ENCODE results near the gene RNF225.

DNA sequence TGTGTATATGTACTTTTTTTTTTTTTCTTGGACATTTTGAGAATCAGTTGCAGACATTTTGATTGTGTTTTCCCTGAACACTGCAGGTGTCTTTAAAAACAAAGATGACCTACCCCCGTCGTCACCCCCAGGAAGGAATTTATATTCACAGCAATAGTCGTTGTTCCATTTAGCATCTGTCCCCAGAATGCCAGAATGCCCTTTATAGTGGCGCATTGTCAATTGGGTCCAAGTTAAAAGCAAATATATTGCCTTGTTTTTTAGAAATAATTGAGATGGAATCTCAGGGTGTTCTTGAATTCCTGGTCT, 1.8 kb upstream of the RNF225 start:
- TF ChIP-seq, protein P1, sequence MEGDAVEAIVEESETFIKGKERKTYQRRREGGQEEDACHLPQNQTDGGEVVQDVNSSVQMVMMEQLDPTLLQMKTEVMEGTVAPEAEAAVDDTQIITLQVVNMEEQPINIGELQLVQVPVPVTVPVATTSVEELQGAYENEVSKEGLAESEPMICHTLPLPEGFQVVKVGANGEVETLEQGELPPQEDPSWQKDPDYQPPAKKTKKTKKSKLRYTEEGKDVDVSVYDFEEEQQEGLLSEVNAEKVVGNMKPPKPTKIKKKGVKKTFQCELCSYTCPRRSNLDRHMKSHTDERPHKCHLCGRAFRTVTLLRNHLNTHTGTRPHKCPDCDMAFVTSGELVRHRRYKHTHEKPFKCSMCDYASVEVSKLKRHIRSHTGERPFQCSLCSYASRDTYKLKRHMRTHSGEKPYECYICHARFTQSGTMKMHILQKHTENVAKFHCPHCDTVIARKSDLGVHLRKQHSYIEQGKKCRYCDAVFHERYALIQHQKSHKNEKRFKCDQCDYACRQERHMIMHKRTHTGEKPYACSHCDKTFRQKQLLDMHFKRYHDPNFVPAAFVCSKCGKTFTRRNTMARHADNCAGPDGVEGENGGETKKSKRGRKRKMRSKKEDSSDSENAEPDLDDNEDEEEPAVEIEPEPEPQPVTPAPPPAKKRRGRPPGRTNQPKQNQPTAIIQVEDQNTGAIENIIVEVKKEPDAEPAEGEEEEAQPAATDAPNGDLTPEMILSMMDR (IDR thresholded peaks at IDR 0.05): no peak
- TF ChIP-seq ZNF317 (CRISPR knock-in tag; IDR thresholded peaks at IDR 0.05; ENCODE audit: borderline replicate concordance, low read depth) (no peak), CREB1 (CRISPR knock-in tag; IDR thresholded peaks at IDR 0.05) (no peak), FOXK1 (CRISPR knock-in tag; IDR thresholded peaks at IDR 0.05) (no peak), NR1H2 (CRISPR knock-in tag; IDR thresholded peaks at IDR 0.05) (no peak), SP1 (CRISPR knock-in tag; conservative IDR thresholded peaks at IDR 0.05) (no peak)
- TF ChIP-seq, protein P2, sequence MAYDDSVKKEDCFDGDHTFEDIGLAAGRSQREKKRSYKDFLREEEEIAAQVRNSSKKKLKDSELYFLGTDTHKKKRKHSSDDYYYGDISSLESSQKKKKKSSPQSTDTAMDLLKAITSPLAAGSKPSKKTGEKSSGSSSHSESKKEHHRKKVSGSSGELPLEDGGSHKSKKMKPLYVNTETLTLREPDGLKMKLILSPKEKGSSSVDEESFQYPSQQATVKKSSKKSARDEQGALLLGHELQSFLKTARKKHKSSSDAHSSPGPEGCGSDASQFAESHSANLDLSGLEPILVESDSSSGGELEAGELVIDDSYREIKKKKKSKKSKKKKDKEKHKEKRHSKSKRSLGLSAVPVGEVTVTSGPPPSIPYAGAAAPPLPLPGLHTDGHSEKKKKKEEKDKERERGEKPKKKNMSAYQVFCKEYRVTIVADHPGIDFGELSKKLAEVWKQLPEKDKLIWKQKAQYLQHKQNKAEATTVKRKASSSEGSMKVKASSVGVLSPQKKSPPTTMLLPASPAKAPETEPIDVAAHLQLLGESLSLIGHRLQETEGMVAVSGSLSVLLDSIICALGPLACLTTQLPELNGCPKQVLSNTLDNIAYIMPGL (CRISPR knock-in tag; IDR thresholded peaks at IDR 0.05): no peak
- TF ChIP-seq, protein P3, sequence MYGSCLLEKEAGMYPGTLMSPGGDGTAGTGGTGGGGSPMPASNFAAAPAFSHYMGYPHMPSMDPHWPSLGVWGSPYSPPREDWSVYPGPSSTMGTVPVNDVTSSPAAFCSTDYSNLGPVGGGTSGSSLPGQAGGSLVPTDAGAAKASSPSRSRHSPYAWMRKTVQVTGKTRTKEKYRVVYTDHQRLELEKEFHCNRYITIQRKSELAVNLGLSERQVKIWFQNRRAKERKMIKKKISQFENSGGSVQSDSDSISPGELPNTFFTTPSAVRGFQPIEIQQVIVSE (CRISPR knock-in tag; IDR thresholded peaks at IDR 0.05; ENCODE audit: borderline replicate concordance): no peak
- TF ChIP-seq, protein P4, sequence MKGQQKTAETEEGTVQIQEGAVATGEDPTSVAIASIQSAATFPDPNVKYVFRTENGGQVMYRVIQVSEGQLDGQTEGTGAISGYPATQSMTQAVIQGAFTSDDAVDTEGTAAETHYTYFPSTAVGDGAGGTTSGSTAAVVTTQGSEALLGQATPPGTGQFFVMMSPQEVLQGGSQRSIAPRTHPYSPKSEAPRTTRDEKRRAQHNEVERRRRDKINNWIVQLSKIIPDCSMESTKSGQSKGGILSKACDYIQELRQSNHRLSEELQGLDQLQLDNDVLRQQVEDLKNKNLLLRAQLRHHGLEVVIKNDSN (CRISPR knock-in tag; IDR thresholded peaks at IDR 0.05): no peak
- TF ChIP-seq, protein P5, sequence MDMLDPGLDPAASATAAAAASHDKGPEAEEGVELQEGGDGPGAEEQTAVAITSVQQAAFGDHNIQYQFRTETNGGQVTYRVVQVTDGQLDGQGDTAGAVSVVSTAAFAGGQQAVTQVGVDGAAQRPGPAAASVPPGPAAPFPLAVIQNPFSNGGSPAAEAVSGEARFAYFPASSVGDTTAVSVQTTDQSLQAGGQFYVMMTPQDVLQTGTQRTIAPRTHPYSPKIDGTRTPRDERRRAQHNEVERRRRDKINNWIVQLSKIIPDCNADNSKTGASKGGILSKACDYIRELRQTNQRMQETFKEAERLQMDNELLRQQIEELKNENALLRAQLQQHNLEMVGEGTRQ (CRISPR knock-in tag; IDR thresholded peaks at IDR 0.05): no peak
- TF ChIP-seq, protein P6, sequence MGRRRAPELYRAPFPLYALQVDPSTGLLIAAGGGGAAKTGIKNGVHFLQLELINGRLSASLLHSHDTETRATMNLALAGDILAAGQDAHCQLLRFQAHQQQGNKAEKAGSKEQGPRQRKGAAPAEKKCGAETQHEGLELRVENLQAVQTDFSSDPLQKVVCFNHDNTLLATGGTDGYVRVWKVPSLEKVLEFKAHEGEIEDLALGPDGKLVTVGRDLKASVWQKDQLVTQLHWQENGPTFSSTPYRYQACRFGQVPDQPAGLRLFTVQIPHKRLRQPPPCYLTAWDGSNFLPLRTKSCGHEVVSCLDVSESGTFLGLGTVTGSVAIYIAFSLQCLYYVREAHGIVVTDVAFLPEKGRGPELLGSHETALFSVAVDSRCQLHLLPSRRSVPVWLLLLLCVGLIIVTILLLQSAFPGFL (CRISPR knock-in tag; IDR thresholded peaks at IDR 0.05; ENCODE audit: borderline replicate concordance): no peak
- TF ChIP-seq, protein P7, sequence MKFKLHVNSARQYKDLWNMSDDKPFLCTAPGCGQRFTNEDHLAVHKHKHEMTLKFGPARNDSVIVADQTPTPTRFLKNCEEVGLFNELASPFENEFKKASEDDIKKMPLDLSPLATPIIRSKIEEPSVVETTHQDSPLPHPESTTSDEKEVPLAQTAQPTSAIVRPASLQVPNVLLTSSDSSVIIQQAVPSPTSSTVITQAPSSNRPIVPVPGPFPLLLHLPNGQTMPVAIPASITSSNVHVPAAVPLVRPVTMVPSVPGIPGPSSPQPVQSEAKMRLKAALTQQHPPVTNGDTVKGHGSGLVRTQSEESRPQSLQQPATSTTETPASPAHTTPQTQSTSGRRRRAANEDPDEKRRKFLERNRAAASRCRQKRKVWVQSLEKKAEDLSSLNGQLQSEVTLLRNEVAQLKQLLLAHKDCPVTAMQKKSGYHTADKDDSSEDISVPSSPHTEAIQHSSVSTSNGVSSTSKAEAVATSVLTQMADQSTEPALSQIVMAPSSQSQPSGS (CRISPR knock-in tag; IDR thresholded peaks at IDR 0.05; ENCODE audit: borderline replicate concordance, low read depth): no peak
- TF ChIP-seq, protein P8, sequence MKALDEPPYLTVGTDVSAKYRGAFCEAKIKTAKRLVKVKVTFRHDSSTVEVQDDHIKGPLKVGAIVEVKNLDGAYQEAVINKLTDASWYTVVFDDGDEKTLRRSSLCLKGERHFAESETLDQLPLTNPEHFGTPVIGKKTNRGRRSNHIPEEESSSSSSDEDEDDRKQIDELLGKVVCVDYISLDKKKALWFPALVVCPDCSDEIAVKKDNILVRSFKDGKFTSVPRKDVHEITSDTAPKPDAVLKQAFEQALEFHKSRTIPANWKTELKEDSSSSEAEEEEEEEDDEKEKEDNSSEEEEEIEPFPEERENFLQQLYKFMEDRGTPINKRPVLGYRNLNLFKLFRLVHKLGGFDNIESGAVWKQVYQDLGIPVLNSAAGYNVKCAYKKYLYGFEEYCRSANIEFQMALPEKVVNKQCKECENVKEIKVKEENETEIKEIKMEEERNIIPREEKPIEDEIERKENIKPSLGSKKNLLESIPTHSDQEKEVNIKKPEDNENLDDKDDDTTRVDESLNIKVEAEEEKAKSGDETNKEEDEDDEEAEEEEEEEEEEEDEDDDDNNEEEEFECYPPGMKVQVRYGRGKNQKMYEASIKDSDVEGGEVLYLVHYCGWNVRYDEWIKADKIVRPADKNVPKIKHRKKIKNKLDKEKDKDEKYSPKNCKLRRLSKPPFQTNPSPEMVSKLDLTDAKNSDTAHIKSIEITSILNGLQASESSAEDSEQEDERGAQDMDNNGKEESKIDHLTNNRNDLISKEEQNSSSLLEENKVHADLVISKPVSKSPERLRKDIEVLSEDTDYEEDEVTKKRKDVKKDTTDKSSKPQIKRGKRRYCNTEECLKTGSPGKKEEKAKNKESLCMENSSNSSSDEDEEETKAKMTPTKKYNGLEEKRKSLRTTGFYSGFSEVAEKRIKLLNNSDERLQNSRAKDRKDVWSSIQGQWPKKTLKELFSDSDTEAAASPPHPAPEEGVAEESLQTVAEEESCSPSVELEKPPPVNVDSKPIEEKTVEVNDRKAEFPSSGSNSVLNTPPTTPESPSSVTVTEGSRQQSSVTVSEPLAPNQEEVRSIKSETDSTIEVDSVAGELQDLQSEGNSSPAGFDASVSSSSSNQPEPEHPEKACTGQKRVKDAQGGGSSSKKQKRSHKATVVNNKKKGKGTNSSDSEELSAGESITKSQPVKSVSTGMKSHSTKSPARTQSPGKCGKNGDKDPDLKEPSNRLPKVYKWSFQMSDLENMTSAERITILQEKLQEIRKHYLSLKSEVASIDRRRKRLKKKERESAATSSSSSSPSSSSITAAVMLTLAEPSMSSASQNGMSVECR (CRISPR knock-in tag; IDR thresholded peaks at IDR 0.05; ENCODE audit: borderline replicate concordance): no peak
